GM19023 (cell line): Measurements from ENCODE around the gene GTF2H4.
"Not testable (repeated sequence)": the region's sequence is repeated elsewhere in the genome, so short reads cannot be mapped to it uniquely, and the experiment has no call there.

Experiments
- ATAC-seq: cut with Tn5 transposase; IDR thresholded peaks from one replicate; pipeline ENCODE4 v1.9.1; 2021; ENCODE audit warnings: mild to moderate bottlenecking, moderate library complexity; ENCODE audit not compliant: unreplicated experiment

The GTF2H4 gene

GRCh38 chr6:30917487-30917886, 9.5 kb downstream of the GTF2H4 start:
- ATAC-seq: no peak

GRCh38 chr6:30918670-30919069, 10.7 kb downstream of the GTF2H4 start:
- no peak for ATAC-seq

- ATAC-seq: no peak
Measured at GRCh38 chr6:30922447-30922852, 14.4 kb downstream of the GTF2H4 start.

- not testable (repeated sequence) for ATAC-seq
Measured at GRCh38 chr6:30924040-30924627, 16.1 kb downstream of the GTF2H4 start.

GRCh38 chr6:30926644-30927043, 18.6 kb downstream of the GTF2H4 start:
- no peak for ATAC-seq

- ATAC-seq: not testable (repeated sequence)
Measured at GRCh38 chr6:30927080-30927479, 19.1 kb downstream of the GTF2H4 start.

GRCh38 chr6:30928677-30929076, 20.7 kb downstream of the GTF2H4 start:
- ATAC-seq: no peak

- no peak for ATAC-seq
Measured at GRCh38 chr6:30930506-30930905, 22.5 kb downstream of the GTF2H4 start.

- ATAC-seq: no peak
Measured at GRCh38 chr6:30931272-30931671, 23.3 kb downstream of the GTF2H4 start.

- ATAC-seq: no peak
Measured at GRCh38 chr6:30931969-30932645, 24.1 kb downstream of the GTF2H4 start, which contains the start of gene SFTA2. Gene SFTA2 (minus strand): TSS chr6:30932170. CDS start chr6:30932096, 74 bp downstream.

GRCh38 chr6:30932665-30933365, 24.8 kb downstream of the GTF2H4 start:
- no peak for ATAC-seq

GRCh38 chr6:30935018-30935417, 27.0 kb downstream of the GTF2H4 start:
- ATAC-seq: no peak

GRCh38 chr6:30937265-30937664, 29.3 kb downstream of the GTF2H4 start:
- no peak for ATAC-seq

- ATAC-seq: no peak
Measured at GRCh38 chr6:30938730-30939129, 30.7 kb downstream of the GTF2H4 start.

- ATAC-seq: no peak
Measured at GRCh38 chr6:30939473-30939872, 31.5 kb downstream of the GTF2H4 start.

- no peak for ATAC-seq
Measured at GRCh38 chr6:30940361-30940986, 32.5 kb downstream of the GTF2H4 start, which contains the start of gene MUCL3. Gene MUCL3 (plus strand): TSS chr6:30940973. CDS start chr6:30941000, 27 bp downstream.

GRCh38 chr6:30942338-30943060, 34.5 kb downstream of the GTF2H4 start:
- ATAC-seq: no peak

- no peak for ATAC-seq
Measured at GRCh38 chr6:30944051-30944450, 36.0 kb downstream of the GTF2H4 start.

- ATAC-seq: no peak
Measured at GRCh38 chr6:30945281-30945680, 37.3 kb downstream of the GTF2H4 start.

- ATAC-seq: no peak
Measured at GRCh38 chr6:30947231-30947630, 39.2 kb downstream of the GTF2H4 start.

- ATAC-seq: no peak
Measured at GRCh38 chr6:30948811-30949210, 40.8 kb downstream of the GTF2H4 start.
